HG02642 (cell line): Measurements from ENCODE around the gene DGCR8.

Source experiments
- ATAC-seq: cut with Tn5 transposase; IDR thresholded peaks from one replicate; pipeline ENCODE4 v1.9.1; 2021; ENCODE audit warnings: mild to moderate bottlenecking; ENCODE audit not compliant: unreplicated experiment, poor library complexity

The DGCR8 gene

GRCh38 chr22:20107951-20108756, 28.1 kb downstream of the DGCR8 start:
- no peak for ATAC-seq

GRCh38 chr22:20108757-20109230, 28.8 kb downstream of the DGCR8 start:
- ATAC-seq: no peak

GRCh38 chr22:20109411-20110358, 29.6 kb downstream of the DGCR8 start:
- no peak for ATAC-seq

GRCh38 chr22:20110359-20110985, 30.4 kb downstream of the DGCR8 start:
- no peak for ATAC-seq

GRCh38 chr22:20111045-20111688, 31.1 kb downstream of the DGCR8 start:
- no peak for ATAC-seq

GRCh38 chr22:20111689-20112622, 31.9 kb downstream of the DGCR8 start:
- ATAC-seq: no peak

- ATAC-seq: no peak
These were observed 32.8 kb downstream of the DGCR8 start for GRCh38 chr22:20112623-20113511.

- ATAC-seq: no peak
These were observed 33.7 kb downstream of the DGCR8 start for GRCh38 chr22:20113551-20114310.

- no peak for ATAC-seq
These were observed 34.8 kb downstream of the DGCR8 start for GRCh38 chr22:20114506-20115475.

GRCh38 chr22:20115691-20116375, 35.8 kb downstream of the DGCR8 start, which contains the start of gene RANBP1:
TSS of gene RANBP1 (plus strand) at chr22:20116104. CDS start at chr22:20116185, 81 bp downstream.
- no peak for ATAC-seq

GRCh38 chr22:20116376-20116950, 36.4 kb downstream of the DGCR8 start:
- no peak for ATAC-seq

GRCh38 chr22:20116951-20117632, 37.1 kb downstream of the DGCR8 start, which contains the start of gene TRMT2A:
TSS of gene TRMT2A (minus strand) at chr22:20117226. CDS start at chr22:20116906, 320 bp downstream.
- ATAC-seq: peak; percentile 81

GRCh38 chr22:20117633-20118299, 37.7 kb downstream of the DGCR8 start:
- ATAC-seq: peak; percentile 23
